Activated T-helper 2 cell treated with anti-CD3 and anti-CD28 coated beads, Interferon-gamma antibody, Interleukin-2, Interleukin-4, amounts not matched to agents 10 μg/mL and 5 μg/mL and 100 μg/mL, durations not matched to agents 14 hours and 24 hours and 36 hours (primary cell): Measurements from ENCODE around the gene DLGAP1. TPM values are rescaled to one million over a fixed set of nuclear protein-coding genes. Genes with fewer than 3 reads are reported as not detected.

Experiments
- DNase-seq: peaks from one replicate; pipeline ENCODE4 v3.0.0; 2021; ENCODE audit warnings: low spot score
- H3K27ac Mint-ChIP-seq: one replicate; pipeline ENCODE4 v1.8.0; 2021; ENCODE audit warnings: mixed read lengths
- H3K27me3 Mint-ChIP-seq: one replicate; pipeline ENCODE4 v1.8.0; 2021; ENCODE audit warnings: low read depth, mixed read lengths
- H3K36me3 Mint-ChIP-seq: one replicate; pipeline ENCODE4 v1.8.0; 2021; ENCODE audit warnings: low read depth, mixed read lengths
- H3K4me1 Mint-ChIP-seq: one replicate; pipeline ENCODE4 v1.8.0; 2021; ENCODE audit warnings: low read depth, mixed read lengths
- H3K4me3 Mint-ChIP-seq: one replicate; pipeline ENCODE4 v1.8.0; 2021; ENCODE audit warnings: low read depth, mild to moderate bottlenecking, moderate library complexity, mixed read lengths
- H3K9me3 Mint-ChIP-seq: one replicate; pipeline ENCODE4 v1.8.0; 2021; ENCODE audit warnings: mixed read lengths
- intact Hi-C: fragments of 100-400 bp; cut with micrococcal nuclease; formaldehyde crosslinking; loops from one replicate; pipeline ENCODE4 v1.15.1; 2023
- total RNA-seq: library from RNA; stranded (reverse); gene quantifications from 2 replicates; pipeline ENCODE4 v1.2.3, GENCODE V29; 2022

Gene DLGAP1
- total RNA-seq, 1 donor from 2014 or later: not detected

DNA sequence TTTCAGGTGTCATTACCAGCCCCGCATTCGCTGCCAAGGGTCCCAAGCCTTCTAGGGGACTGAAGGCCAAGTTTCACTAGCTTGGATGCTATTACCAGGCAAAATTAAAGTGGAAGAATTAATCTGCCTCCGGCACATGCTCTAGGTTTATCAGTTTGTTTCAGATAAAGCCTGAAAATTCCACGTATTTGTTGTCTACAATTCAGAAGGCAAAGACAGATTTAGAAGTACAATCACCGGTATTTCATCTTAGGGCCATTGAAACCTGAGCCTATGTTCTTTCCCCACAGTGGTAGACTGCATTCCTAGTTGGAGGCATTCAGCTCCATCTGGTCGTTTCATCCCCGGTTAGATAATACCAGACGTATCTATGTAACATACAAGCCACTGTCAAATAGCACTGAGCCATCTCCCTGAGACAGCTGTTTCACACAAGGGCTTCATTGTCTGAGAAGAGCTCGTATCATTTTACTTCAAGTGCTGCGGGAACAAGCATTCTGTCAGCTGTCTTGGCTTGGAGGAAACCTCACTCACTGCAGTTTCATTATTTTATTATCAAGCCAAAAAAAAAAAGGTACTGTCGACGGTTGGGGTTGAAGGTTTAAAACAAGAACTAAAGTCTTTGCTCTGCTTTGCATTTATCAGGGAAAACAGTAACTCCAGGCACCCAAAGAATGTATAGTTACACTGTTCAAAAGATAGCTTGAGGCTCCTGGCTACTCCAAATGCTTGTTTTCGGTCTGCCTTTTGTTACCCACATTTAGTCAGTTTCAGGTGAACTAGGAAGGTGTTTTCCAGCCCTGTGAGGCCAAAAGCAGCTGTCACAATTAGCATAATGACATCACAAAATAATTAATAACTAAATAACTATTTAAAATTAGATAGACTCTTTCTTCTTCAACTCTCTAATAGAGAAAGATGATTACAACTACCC lies 928.4 kb downstream of the DLGAP1 start:
- DNase-seq: no peak
- Mint-ChIP-seq H3K27me3 (no peaks in the 10 kb centered on the region), H3K4me3 (no peak overlapping the region), H3K27ac (no peak overlapping the region), H3K36me3 (no peaks in the 10 kb centered on the region), H3K4me1 (peaks cover 16% of the 10 kb centered on the region), H3K9me3 (peaks cover 6% of the 10 kb centered on the region)
- intact Hi-C loops: loop anchor here (1.0 to 10.0 kb wide), 2 partner anchors 15 to 58 kb away; no protein-coding TSS in a partner anchor

- intact Hi-C loops: loop anchor here (1.0 to 10.0 kb wide), 2 partner anchors 15 to 59 kb away; no protein-coding TSS in a partner anchor
Observed at GRCh38 chr18:3525870-3526420, 929.2 kb downstream of the DLGAP1 start.

GRCh38 chr18:3524706-3525105 lies 930.4 kb downstream of the DLGAP1 start:
- no peak overlapping the region for H3K4me3 Mint-ChIP-seq
- peaks cover 11% of the 10 kb centered on the region for H3K27me3 Mint-ChIP-seq

More at GRCh38 chr18:3525870-3526420, 929.2 kb downstream of the DLGAP1 start:
- peak; percentile 45 for DNase-seq
- H3K4me1 Mint-ChIP-seq: peaks cover 16% of the 10 kb centered on the region
- peaks cover 6% of the 10 kb centered on the region for H3K9me3 Mint-ChIP-seq
- H3K27ac Mint-ChIP-seq: peak overlapping the region; percentile 39
- no peak overlapping the region for H3K4me3 Mint-ChIP-seq
- H3K27me3 Mint-ChIP-seq: peaks cover 6% of the 10 kb centered on the region
- no peaks in the 10 kb centered on the region for H3K36me3 Mint-ChIP-seq

DNA sequence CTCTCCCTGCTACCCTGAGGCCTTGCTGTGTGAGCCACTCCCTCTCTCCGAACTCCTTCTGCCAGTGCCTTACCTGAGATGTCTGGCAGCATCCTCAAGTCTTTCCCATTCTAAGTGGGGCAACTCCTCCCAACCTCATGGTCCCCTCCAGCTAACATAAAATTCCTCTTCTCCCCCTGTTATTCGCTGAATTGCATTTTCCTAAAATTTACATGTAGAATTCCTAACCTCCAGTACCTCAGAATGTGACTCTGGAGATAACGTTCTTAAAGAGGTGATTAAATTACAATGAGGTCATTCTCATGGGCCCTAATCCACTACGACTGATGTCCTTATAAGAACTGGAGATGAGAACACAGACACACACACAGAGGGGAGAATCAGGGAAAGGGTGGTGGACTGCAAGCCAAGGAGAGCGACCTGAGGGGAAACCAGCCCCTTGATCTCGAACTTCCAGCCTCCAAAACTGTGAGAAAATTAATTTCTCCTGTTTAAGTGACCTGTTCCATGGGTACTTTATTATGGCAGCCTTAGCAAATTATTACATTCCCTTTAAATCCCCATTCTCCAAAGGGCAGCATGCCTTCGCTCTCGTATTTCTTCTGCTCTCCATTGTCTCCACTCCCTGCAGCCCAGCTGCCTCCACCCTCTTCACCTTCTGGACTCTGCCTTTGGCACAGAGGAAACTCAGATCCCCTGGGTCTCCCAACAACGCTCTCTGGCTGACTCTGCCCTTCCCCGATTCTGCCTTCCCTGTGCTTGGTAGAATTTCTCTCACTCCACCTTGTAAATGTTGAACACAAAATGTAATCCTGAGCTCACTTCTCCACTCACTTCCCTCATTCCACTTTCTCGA lies 934.6 kb downstream of the DLGAP1 start:
- H3K27me3 Mint-ChIP-seq: peaks cover 18% of the 10 kb centered on the region
- H3K27ac Mint-ChIP-seq: no peak overlapping the region
- DNase-seq: no peak
- H3K9me3 Mint-ChIP-seq: peaks cover 6% of the 10 kb centered on the region
- H3K4me3 Mint-ChIP-seq: no peak overlapping the region
- peaks cover under 1% of the 10 kb centered on the region for H3K4me1 Mint-ChIP-seq
- no peaks in the 10 kb centered on the region for H3K36me3 Mint-ChIP-seq
- intact Hi-C loops: loop anchor here (10.0 kb wide), 1 partner anchor 64 kb away; no protein-coding TSS in a partner anchor

More at GRCh38 chr18:3524706-3525105, 930.4 kb downstream of the DLGAP1 start:
- intact Hi-C loops: loop anchor here (10.0 kb wide), 1 partner anchor 60 kb away; no protein-coding TSS in a partner anchor
- H3K27ac Mint-ChIP-seq: no peak overlapping the region
- no peaks in the 10 kb centered on the region for H3K36me3 Mint-ChIP-seq
- peaks cover 16% of the 10 kb centered on the region for H3K4me1 Mint-ChIP-seq
- no peak for DNase-seq
- peaks cover 6% of the 10 kb centered on the region for H3K9me3 Mint-ChIP-seq

DNA sequence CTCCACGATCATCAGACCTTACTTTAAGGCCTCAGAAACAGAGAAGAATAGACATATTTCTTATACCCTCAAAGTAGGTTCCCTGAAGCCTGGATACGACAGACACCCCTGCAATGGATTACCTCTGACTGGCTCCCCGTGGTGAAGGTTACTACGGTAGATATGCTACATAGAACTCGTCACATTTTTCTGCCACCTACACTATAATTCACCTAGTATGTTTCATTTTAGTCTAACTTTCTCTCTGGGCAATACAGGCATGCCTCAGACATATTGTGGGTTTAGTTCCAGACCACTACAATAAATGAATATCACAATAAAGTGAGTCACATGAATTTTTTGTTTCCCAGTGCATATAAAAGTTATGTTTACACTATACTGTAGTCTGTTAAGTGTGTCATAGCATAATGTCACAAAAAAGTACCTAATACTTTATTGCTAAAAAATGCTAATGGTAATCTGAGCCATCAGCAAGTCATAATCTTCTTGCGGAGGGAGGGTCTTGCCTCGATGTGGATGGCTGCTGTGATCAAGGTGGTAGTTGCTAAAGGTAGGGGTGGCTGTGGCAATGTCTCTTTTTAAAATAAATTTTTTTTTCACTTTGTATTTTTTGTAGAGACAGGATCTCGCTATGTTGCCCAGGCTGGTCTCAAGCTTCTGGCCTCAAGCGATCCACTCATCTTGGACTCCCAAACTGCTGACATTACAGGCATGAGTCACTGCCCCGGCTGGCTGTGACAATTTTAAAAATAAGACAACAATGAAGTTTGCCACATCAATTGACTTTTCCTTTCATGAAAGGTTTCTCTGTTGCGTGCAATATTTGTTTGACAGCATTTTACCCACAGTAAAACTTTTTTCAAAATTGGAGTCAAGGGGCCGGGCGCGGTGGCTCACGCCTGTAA lies 940.5 kb downstream of the DLGAP1 start:
- peaks cover 7% of the 10 kb centered on the region for H3K27me3 Mint-ChIP-seq
- H3K27ac Mint-ChIP-seq: no peak overlapping the region
- H3K4me3 Mint-ChIP-seq: no peak overlapping the region
- H3K36me3 Mint-ChIP-seq: no peaks in the 10 kb centered on the region
- intact Hi-C loops: no loop called here
- peaks cover 2% of the 10 kb centered on the region for H3K4me1 Mint-ChIP-seq
- no peak for DNase-seq
- no peaks in the 10 kb centered on the region for H3K9me3 Mint-ChIP-seq

DNA sequence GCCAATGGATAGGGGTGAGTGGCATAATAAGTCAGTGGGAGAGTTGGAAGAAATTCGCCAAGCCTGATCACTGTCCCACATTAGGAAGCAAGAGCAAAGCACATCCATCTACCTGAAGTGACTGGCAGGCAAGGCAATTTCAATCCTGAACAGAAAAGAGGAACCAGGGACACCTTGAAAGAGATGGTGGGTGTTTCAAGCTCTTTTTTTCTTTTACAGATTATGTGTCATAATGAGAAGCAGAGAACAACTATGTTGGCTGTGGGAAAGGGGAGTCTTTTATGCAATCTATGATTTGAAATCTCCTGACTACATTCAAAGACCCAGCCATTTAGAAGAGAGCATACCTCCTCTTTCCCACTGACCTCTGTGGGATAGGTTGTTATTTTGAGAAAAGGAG lies 941.6 kb downstream of the DLGAP1 start:
- intact Hi-C loops: no loop called here
- Mint-ChIP-seq H3K36me3 (no peaks in the 10 kb centered on the region), H3K4me1 (peaks cover 2% of the 10 kb centered on the region), H3K27ac (no peak overlapping the region), H3K9me3 (no peaks in the 10 kb centered on the region), H3K4me3 (no peak overlapping the region), H3K27me3 (peaks cover 5% of the 10 kb centered on the region)
- DNase-seq: no peak

GRCh38 chr18:3511980-3512379 lies 943.1 kb downstream of the DLGAP1 start:
- Mint-ChIP-seq H3K27ac (no peak overlapping the region), H3K9me3 (no peaks in the 10 kb centered on the region), H3K27me3 (no peaks in the 10 kb centered on the region), H3K4me1 (peaks cover 2% of the 10 kb centered on the region), H3K4me3 (no peak overlapping the region), H3K36me3 (no peaks in the 10 kb centered on the region)
- no peak for DNase-seq
- intact Hi-C loops: no loop called here

GRCh38 chr18:3510896-3511295 lies 944.2 kb downstream of the DLGAP1 start:
- intact Hi-C loops: no loop called here
- Mint-ChIP-seq H3K4me1 (peaks cover 2% of the 10 kb centered on the region), H3K27me3 (no peaks in the 10 kb centered on the region), H3K9me3 (no peaks in the 10 kb centered on the region), H3K4me3 (no peak overlapping the region), H3K36me3 (no peaks in the 10 kb centered on the region), H3K27ac (no peak overlapping the region)
- DNase-seq: no peak

DNA sequence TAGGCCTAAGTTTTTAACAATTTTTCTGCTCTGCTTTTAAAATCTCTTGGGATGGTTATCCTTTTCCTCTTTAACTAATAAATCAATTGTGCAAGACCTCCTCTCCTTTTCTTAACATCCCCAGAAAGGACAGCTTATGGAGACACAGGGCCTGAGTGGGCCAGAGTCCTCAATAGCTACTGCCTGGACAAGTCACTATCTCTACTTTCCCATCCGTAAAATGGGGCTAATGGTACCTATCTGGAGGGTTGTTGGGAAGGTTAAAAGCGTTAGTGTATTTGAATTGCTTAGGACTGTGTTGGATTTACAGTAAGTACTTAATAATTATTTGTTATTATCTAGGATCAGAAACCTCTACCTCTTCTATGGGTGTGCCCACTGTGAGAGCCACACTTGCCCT lies 945.1 kb downstream of the DLGAP1 start:
- no peaks in the 10 kb centered on the region for H3K9me3 Mint-ChIP-seq
- no peak overlapping the region for H3K27ac Mint-ChIP-seq
- DNase-seq: no peak
- H3K27me3 Mint-ChIP-seq: no peaks in the 10 kb centered on the region
- H3K4me1 Mint-ChIP-seq: peaks cover 2% of the 10 kb centered on the region
- intact Hi-C loops: no loop called here
- H3K36me3 Mint-ChIP-seq: no peaks in the 10 kb centered on the region
- H3K4me3 Mint-ChIP-seq: no peak overlapping the region

DNA sequence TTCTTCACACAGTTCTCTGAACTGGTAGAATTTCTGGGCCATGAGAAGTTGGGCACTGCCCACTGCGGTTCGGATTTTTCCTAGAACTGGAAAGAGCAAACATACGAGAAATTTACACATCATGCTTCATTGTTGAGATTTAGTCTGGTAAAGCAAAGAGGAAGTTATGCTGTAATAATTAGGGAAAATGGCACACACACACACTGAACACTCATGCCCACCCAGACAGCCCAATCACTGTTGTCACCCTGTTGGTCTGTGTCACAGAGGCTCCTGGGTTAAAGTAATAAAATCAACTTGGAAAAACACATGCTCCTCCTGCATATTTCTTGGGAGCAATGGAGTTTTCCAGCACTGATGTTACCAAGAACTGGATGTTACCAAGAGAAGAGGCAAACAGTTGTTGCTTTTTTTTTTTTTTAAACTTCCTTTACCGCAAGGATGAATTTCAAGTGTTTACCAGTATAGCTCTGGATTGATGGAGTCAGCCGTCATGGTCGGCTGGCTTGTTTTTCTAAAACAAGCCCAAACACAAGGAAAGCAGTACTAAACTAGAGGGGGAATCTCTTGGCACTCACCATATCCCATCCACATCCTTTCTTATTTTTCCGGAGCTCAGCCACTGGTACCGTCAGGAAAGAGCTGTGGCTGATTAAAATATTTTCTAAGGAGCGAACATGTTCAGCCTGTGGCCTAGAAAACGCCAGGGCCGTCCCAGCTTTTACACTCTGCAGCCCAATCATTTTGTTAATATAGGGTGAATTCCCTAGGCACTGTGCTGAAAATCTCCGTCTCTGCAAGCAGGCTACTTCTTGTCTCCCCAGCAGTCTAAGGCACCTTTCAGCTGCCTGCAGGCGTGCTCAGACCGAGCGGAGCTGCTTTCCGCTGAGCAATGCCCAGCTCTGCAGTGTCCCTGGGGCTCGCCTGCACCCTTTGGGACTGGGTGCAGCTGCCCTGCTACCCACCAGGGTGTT lies 946.2 kb downstream of the DLGAP1 start:
- H3K4me3 Mint-ChIP-seq: no peak overlapping the region
- H3K9me3 Mint-ChIP-seq: no peaks in the 10 kb centered on the region
- H3K27ac Mint-ChIP-seq: no peak overlapping the region
- no peak for DNase-seq
- no peaks in the 10 kb centered on the region for H3K36me3 Mint-ChIP-seq
- no peaks in the 10 kb centered on the region for H3K27me3 Mint-ChIP-seq
- intact Hi-C loops: no loop called here
- H3K4me1 Mint-ChIP-seq: peaks cover 2% of the 10 kb centered on the region

- no peak overlapping the region for H3K4me3 Mint-ChIP-seq
- DNase-seq: no peak
- peaks cover 27% of the 10 kb centered on the region for H3K27me3 Mint-ChIP-seq
- no peaks in the 10 kb centered on the region for H3K36me3 Mint-ChIP-seq
- intact Hi-C loops: no loop called here
- H3K27ac Mint-ChIP-seq: no peak overlapping the region
- H3K9me3 Mint-ChIP-seq: no peaks in the 10 kb centered on the region
- H3K4me1 Mint-ChIP-seq: peaks cover 4% of the 10 kb centered on the region
Observed at GRCh38 chr18:3504637-3505036, 950.5 kb downstream of the DLGAP1 start.
